ENCODE measurements around the gene ASAH2B.

Gene ASAH2B

DNA sequence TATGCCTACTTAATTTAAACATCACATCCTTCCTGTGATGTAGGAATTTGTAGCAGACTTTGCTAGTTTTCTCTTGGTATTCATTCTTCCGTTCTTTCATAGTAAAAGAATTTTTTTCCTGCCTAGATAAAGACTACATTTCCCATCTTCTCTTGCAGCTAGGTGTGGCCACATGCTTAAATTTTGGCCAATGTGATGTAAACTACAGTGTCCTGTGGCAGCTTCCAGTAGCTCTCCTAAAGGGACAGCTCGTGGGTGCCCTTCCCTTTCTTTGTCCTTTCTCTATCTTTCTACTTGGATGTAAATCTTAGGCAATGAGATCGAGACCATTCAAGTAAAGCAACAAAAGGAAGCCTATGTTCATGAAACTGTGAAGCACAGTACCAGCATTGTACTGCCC is 58.6 kb downstream of the ASAH2B start:
- DNase-seq (ENCODE audit: low spot score) = no peak

DNA sequence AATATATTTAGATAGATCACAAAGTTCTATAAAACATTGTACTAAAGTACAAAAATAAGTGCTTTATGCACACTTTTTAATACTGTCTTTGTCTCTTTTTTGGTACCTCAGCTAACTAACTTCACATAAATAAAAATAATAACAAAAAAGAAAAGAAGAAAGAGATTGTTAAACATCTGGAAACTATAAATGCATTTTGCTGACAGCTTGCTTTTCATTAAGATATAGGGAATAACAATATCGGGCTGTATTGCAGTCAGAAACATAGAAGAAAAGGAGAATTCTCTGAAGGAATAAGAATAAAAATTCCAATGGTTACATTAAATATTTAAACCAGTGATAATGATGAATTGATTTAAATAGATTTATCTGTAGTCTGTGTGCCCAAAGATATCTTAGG is 59.9 kb downstream of the ASAH2B start:
- no peak for DNase-seq (ENCODE audit: low spot score)

- DNase-seq (ENCODE audit: low spot score) = no peak
Observed at GRCh38 chr10:50805981-50806622, 66.4 kb downstream of the ASAH2B start.

GRCh38 chr10:50807851-50808776 is 68.4 kb downstream of the ASAH2B start:
- DNase-seq (ENCODE audit: low spot score) = no peak

Data from NAMALWA (cell line).